HepG2 (cell line): ENCODE measurements around the gene CALY. TPM values are rescaled to one million over a fixed set of nuclear protein-coding genes. Genes with fewer than 3 reads are reported as not detected.

Source experiments
- HMGA1 ChIP-seq: sonication (generic); formaldehyde crosslinking; conservative IDR thresholded peaks from 2 replicates; pipeline ENCODE4 v1.4.0; 2020; ENCODE audit warnings: missing genetic modification reagents
- KMT2B ChIP-seq: IDR thresholded peaks from 2 replicates; pipeline ENCODE4 v1.6.1; 2016; ENCODE audit warnings: missing genetic modification reagents, missing compliant biosample characterization
- MTF2 ChIP-seq: sonication (generic); formaldehyde crosslinking; IDR thresholded peaks from 2 replicates; pipeline ENCODE4 v1.5.0; 2020; ENCODE audit warnings: missing genetic modification reagents, borderline replicate concordance
- NFATC3 ChIP-seq: sonication (generic); formaldehyde crosslinking; IDR thresholded peaks from 2 replicates; pipeline ENCODE4 v1.5.1; 2020; ENCODE audit warnings: mild to moderate bottlenecking, missing genetic modification reagents
- SRY ChIP-seq: sonication (generic); formaldehyde crosslinking; IDR thresholded peaks from 2 replicates; pipeline ENCODE4 v1.8.0; 2022; ENCODE audit warnings: mild to moderate bottlenecking, missing genetic modification reagents
- SSRP1 ChIP-seq: IDR thresholded peaks from 2 replicates; pipeline ENCODE4 v1.6.1; 2016; ENCODE audit warnings: control low read depth
- ZNF431 ChIP-seq: sonication (generic); formaldehyde crosslinking; IDR thresholded peaks from 2 replicates; pipeline ENCODE4 v1.9.0; 2022; ENCODE audit warnings: missing genetic modification reagents, low read depth, mild to moderate bottlenecking, borderline replicate concordance
- ZNF550 ChIP-seq: sonication (generic); formaldehyde crosslinking; IDR thresholded peaks from 2 replicates; pipeline ENCODE4 v1.4.0; 2020; ENCODE audit warnings: mild to moderate bottlenecking, missing genetic modification reagents, borderline replicate concordance
- ZNF605 ChIP-seq: sonication (generic); formaldehyde crosslinking; IDR thresholded peaks from 2 replicates; pipeline ENCODE4 v1.8.0; 2022; ENCODE audit warnings: mild to moderate bottlenecking, missing genetic modification reagents
- ZNF639 ChIP-seq: conservative IDR thresholded peaks from 2 replicates; pipeline ENCODE4 v1.6.1; 2018; ENCODE audit warnings: missing genetic modification reagents
- ZNF687 ChIP-seq: sonication (generic); formaldehyde crosslinking; IDR thresholded peaks from 2 replicates; pipeline ENCODE4 v1.5.1; 2020; ENCODE audit warnings: mild to moderate bottlenecking, missing genetic modification reagents, moderate library complexity
- polyA plus RNA-seq, 8 experiments: library from polyadenylated mRNA; depleted of rRNA in 3 of 8; stranded (reverse) in 7 of 8; unstranded in 1 of 8; fragments of >200 nt; fragmentation: Illumina TruSeq in 4 of 8; extraction: Trizol in 4 of 8; gene quantifications; 2 replicates each; pipeline versions ENCODE4 v1.2.1 to v1.2.3, GENCODE V29; 2011 to 2016; ENCODE audit warnings: low read depth in 4 of 8, missing spikeins in 1 of 8, mixed read lengths in 1 of 8; ENCODE audit not compliant: insufficient read depth in 1 of 8
- total RNA-seq, 5 experiments: library from RNA; depleted of rRNA; stranded (reverse); fragments of >200 nt; fragmentation: Illumina TruSeq; extraction: Trizol; gene quantifications; 2 replicates each; pipeline ENCODE4 v1.2.3, GENCODE V29; 2016; ENCODE audit warnings: low read depth in 1 of 5
- TF ChIP-seq, protein P1 (sequence below): IDR thresholded peaks from 2 replicates; pipeline ENCODE4 v1.6.1; 2018; ENCODE audit warnings: missing genetic modification reagents, mild to moderate bottlenecking, missing compliant biosample characterization
- TF ChIP-seq, protein P2 (sequence below): sonication (generic); formaldehyde crosslinking; IDR thresholded peaks from one replicate; pipeline ENCODE4 v1.5.1; 2020; ENCODE audit warnings: mild to moderate bottlenecking, missing genetic modification reagents; ENCODE audit errors: not compliant biosample characterization

The CALY gene
- total and polyA plus RNA-seq, 2 of the 13 experiments (the other 11 are each of a cell fraction or from before 2014, with no cell fraction given) = 0.08 TPM; not detected in 1

DNA sequence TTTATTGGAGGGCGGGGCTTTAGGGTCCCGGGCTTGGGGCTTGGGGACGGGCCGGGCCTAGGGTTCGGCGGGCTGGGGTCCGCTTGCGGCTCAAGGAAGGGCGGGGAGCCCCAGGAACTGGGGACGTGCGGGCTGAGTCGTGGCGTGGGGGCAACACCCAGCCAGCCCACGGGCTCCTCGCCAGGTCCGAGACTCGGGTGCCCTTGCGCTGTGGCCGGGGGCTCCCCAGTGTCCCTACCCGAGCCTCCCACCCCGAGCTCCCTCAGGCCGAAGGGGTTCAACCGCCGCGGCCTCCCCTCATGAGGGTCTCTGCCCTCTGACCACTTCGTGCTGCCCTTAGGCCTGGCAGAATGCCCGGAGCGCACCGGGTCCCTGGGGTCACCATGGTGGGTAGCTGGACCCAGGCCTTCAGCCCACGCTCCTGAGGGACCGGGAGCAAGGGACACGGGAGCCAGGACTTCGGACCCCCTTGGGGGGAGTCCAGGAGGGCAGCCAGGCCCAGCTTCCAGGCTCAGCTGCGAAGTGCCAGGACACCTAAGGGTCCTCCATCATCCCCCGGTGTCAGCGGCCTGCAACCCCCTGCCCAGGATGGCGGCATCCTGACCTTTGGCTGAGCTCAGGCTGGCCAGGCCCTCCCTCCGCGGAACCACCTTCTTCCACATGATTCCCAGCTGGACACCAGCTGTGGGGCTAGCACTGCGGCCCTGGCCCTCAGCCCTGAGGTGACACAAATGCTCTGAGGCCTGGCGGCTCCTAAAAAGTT is 21.6 kb upstream of the CALY start (continued):
- TF ChIP-seq, protein P1, sequence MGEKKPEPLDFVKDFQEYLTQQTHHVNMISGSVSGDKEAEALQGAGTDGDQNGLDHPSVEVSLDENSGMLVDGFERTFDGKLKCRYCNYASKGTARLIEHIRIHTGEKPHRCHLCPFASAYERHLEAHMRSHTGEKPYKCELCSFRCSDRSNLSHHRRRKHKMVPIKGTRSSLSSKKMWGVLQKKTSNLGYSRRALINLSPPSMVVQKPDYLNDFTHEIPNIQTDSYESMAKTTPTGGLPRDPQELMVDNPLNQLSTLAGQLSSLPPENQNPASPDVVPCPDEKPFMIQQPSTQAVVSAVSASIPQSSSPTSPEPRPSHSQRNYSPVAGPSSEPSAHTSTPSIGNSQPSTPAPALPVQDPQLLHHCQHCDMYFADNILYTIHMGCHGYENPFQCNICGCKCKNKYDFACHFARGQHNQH (CRISPR knock-in tag) = 0 out of 2 replicates have a peak, but pooled peaks have one; percentile 25
- 0 out of 2 replicates have a peak, but pooled peaks have one; percentile 39 for TF ChIP-seq ZNF431
- no peak for TF ChIP-seq ZNF639 (CRISPR knock-in tag)
- no peak for TF ChIP-seq SSRP1
- TF ChIP-seq ZNF550 (CRISPR knock-in tag) = peak; percentile 72; the same call in 1 of the 2 replicates
- no peak for TF ChIP-seq KMT2B
- TF ChIP-seq HMGA1 (CRISPR knock-in tag) = no peak
- peak; percentile 86 for TF ChIP-seq ZNF687 (CRISPR knock-in tag)
- TF ChIP-seq, protein P2, sequence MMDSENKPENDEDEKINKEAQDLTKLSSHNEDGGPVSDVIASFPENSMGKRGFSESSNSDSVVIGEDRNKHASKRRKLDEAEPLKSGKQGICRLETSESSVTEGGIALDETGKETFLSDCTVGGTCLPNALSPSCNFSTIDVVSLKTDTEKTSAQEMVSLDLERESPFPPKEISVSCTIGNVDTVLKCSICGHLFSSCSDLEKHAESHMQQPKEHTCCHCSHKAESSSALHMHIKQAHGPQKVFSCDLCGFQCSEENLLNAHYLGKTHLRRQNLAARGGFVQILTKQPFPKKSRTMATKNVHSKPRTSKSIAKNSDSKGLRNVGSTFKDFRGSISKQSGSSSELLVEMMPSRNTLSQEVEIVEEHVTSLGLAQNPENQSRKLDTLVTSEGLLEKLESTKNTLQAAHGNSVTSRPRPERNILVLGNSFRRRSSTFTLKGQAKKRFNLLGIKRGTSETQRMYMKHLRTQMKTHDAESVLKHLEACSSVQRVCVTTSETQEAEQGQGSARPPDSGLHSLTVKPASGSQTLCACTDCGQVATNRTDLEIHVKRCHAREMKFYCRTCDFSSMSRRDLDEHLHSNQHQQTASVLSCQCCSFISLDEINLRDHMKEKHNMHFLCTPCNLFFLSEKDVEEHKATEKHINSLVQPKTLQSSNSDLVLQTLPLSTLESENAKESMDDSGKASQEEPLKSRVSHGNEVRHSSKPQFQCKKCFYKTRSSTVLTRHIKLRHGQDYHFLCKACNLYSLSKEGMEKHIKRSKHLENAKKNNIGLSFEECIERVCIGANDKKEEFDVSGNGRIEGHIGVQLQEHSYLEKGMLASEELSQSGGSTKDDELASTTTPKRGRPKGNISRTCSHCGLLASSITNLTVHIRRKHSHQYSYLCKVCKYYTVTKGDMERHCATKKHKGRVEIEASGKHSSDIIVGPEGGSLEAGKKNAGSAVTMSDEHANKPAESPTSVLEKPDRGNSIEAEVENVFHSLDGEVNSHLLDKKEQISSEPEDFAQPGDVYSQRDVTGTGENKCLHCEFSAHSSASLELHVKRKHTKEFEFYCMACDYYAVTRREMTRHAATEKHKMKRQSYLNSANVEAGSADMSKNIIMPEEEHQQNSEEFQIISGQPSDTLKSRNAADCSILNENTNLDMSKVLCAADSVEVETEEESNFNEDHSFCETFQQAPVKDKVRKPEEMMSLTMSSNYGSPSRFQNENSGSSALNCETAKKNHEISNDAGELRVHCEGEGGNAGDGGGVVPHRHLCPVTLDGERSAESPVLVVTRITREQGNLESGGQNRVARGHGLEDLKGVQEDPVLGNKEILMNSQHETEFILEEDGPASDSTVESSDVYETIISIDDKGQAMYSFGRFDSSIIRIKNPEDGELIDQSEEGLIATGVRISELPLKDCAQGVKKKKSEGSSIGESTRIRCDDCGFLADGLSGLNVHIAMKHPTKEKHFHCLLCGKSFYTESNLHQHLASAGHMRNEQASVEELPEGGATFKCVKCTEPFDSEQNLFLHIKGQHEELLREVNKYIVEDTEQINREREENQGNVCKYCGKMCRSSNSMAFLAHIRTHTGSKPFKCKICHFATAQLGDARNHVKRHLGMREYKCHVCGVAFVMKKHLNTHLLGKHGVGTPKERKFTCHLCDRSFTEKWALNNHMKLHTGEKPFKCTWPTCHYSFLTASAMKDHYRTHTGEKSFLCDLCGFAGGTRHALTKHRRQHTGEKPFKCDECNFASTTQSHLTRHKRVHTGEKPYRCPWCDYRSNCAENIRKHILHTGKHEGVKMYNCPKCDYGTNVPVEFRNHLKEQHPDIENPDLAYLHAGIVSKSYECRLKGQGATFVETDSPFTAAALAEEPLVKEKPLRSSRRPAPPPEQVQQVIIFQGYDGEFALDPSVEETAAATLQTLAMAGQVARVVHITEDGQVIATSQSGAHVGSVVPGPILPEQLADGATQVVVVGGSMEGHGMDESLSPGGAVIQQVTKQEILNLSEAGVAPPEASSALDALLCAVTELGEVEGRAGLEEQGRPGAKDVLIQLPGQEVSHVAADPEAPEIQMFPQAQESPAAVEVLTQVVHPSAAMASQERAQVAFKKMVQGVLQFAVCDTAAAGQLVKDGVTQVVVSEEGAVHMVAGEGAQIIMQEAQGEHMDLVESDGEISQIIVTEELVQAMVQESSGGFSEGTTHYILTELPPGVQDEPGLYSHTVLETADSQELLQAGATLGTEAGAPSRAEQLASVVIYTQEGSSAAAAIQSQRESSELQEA (CRISPR knock-in tag) = no peak
- TF ChIP-seq ZNF605 (CRISPR knock-in tag) = peak; percentile 39; the same call in 1 of the 2 replicates
- no peak for TF ChIP-seq NFATC3 (CRISPR knock-in tag)
- peak; percentile 1; the same call in 1 of the 2 replicates for TF ChIP-seq SRY (CRISPR knock-in tag)
- TF ChIP-seq MTF2 (CRISPR knock-in tag) = peak; percentile 50; the same call in 1 of the 2 replicates
